Activated CD4-positive, alpha-beta T cell treated with anti-CD3 and anti-CD28 coated beads, Interleukin-2, amount 50 U/mL, for 48 hours (primary cell): Measurements from ENCODE around the gene CCNL2.
"Not testable (repeated sequence)": the region's sequence is repeated elsewhere in the genome, so short reads cannot be mapped to it uniquely, and the experiment has no call there.

Experiments used
- DNase-seq, 2 experiments: peaks; one replicate each; pipeline ENCODE4 v3.0.0-alpha.2; 2020

CCNL2 gene

GRCh38 chr1:1397839-1398523 lies 1.2 kb downstream of the CCNL2 start:
- no peak for DNase-seq

GRCh38 chr1:1395166-1395565 lies 4.0 kb downstream of the CCNL2 start:
- DNase-seq, result no peak

- no peak for DNase-seq
Measured at GRCh38 chr1:1394116-1394515, 5.0 kb downstream of the CCNL2 start.

- no peak for DNase-seq
Measured at GRCh38 chr1:1393428-1393827, 5.7 kb downstream of the CCNL2 start.

- DNase-seq, result no peak
Measured at GRCh38 chr1:1393014-1393413, 6.1 kb downstream of the CCNL2 start.

- DNase-seq, result no peak
Measured at GRCh38 chr1:1391225-1391624, 7.9 kb downstream of the CCNL2 start.

GRCh38 chr1:1390675-1391074 lies 8.5 kb downstream of the CCNL2 start:
- DNase-seq, result no peak

GRCh38 chr1:1388078-1388472 lies 11.1 kb downstream of the CCNL2 start:
- no peak for DNase-seq

- DNase-seq, result no peak
Measured at GRCh38 chr1:1387098-1388077, 11.7 kb downstream of the CCNL2 start.

GRCh38 chr1:1385931-1386330 lies 13.2 kb downstream of the CCNL2 start:
- no peak for DNase-seq

- DNase-seq, result not testable (repeated sequence)
Measured at GRCh38 chr1:1385339-1385738, 13.8 kb downstream of the CCNL2 start.

GRCh38 chr1:1381294-1381693 lies 17.8 kb downstream of the CCNL2 start:
- DNase-seq, result no peak

- DNase-seq, result no peak
Measured at GRCh38 chr1:1380860-1381259, 18.3 kb downstream of the CCNL2 start.

GRCh38 chr1:1377540-1378205 lies 21.5 kb downstream of the CCNL2 start:
- no peak for DNase-seq

- no peak for DNase-seq
Measured at GRCh38 chr1:1376551-1377226, 22.4 kb downstream of the CCNL2 start.

- DNase-seq, result peak; percentile 93 to 96
Measured at GRCh38 chr1:1374929-1375662, 24.0 kb downstream of the CCNL2 start, which contains the start of gene AURKAIP1. AURKAIP1 (minus strand) TSS chr1:1375207; CDS start chr1:1374756, 451 bp downstream.

- DNase-seq, result peak in 1 of 2 experiments; percentile 28
Measured at GRCh38 chr1:1374589-1374928, 24.6 kb downstream of the CCNL2 start.

GRCh38 chr1:1373815-1374588 lies 25.1 kb downstream of the CCNL2 start:
- DNase-seq, result no peak

- no peak for DNase-seq
Measured at GRCh38 chr1:1373051-1373814, 25.9 kb downstream of the CCNL2 start.
